CD4-positive, alpha-beta T cell (primary cell): ENCODE results near the gene SYNE1. TPM values are rescaled to one million over a fixed set of nuclear protein-coding genes. Genes with fewer than 3 reads are reported as not detected.
A peak's percentile ranks its signal among the peaks of the same experiment; 100 is the strongest.

Experiments
- ATAC-seq: fragments of 200-7000 bp; cut with Tn5 transposase; one replicate; pipeline ENCODE4 v1.10.0; 2022; ENCODE audit warnings: mild to moderate bottlenecking; ENCODE audit not compliant: poor library complexity
- CTCF ChIA-PET: fragments of 350-600 bp; sonication (Branson Sonifier 250); formaldehyde crosslinking; loops from one replicate; lab custom pipeline; 2021; ENCODE audit warnings: antibody characterized with exemption, inconsistent platforms; lab: Charles Lee
- POLR2A ChIA-PET: fragments of 350-600 bp; sonication (Branson Sonifier 250); formaldehyde crosslinking; loops from one replicate; lab custom pipeline; 2021; ENCODE audit warnings: antibody characterized with exemption, inconsistent platforms; lab: Charles Lee
- DNase-seq, 14 experiments: peaks; one replicate each; pipeline ENCODE4 v3.0.0-alpha.2; 2013 to 2020; ENCODE audit warnings: mixed read lengths in 2 of 14
- H3K27ac ChIP-seq, 2 donors: one replicate each; pipeline versions ENCODE4 v1.5.1 to v1.7.0; 2013; ENCODE audit warnings: low read length in 2 of 2, low read depth in 1 of 2, mild to moderate bottlenecking in 1 of 2
- H3K27me3 ChIP-seq, 2 experiments: 1 replicate in 1 of 2; 2 replicates in 1 of 2; pipeline versions ENCODE4 v1.6.1 to v1.7.0; 2013; ENCODE audit warnings: low read length in 2 of 2, control low read depth in 1 of 2, mild to moderate bottlenecking in 1 of 2, moderate library complexity in 1 of 2; ENCODE audit not compliant: insufficient read depth in 2 of 2, control insufficient read depth in 1 of 2
- H3K36me3 ChIP-seq: one replicate; pipeline ENCODE4 v1.6.1; 2013; ENCODE audit warnings: low read length, control low read depth; ENCODE audit not compliant: insufficient read depth
- H3K4me1 ChIP-seq: one replicate; pipeline ENCODE4 v1.6.1; 2013; ENCODE audit warnings: low read length, control low read depth; ENCODE audit not compliant: insufficient read depth
- H3K4me3 ChIP-seq: one replicate; pipeline ENCODE4 v1.5.1; 2013; ENCODE audit warnings: mild to moderate bottlenecking, low read length, moderate library complexity
- H3K9me3 ChIP-seq, 2 experiments: 1 replicate in 1 of 2; 2 replicates in 1 of 2; pipeline versions ENCODE4 v1.6.1 to v1.7.0; 2013; ENCODE audit warnings: low read length in 2 of 2, mild to moderate bottlenecking in 2 of 2, control low read depth in 1 of 2, moderate library complexity in 1 of 2; ENCODE audit not compliant: control insufficient read depth in 1 of 2, insufficient read depth in 1 of 2
- H3K27ac Mint-ChIP-seq: one replicate; pipeline ENCODE4 v1.8.0; 2020; ENCODE audit warnings: mixed read lengths
- H3K27me3 Mint-ChIP-seq: one replicate; pipeline ENCODE4 v1.8.0; 2021; ENCODE audit warnings: mixed read lengths
- H3K36me3 Mint-ChIP-seq: one replicate; pipeline ENCODE4 v1.8.0; 2021; ENCODE audit warnings: low read depth, mixed read lengths
- H3K4me1 Mint-ChIP-seq: one replicate; pipeline ENCODE4 v1.8.0; 2021; ENCODE audit warnings: low read depth, mixed read lengths
- H3K4me3 Mint-ChIP-seq: one replicate; pipeline ENCODE4 v1.8.0; 2020; ENCODE audit warnings: mild to moderate bottlenecking, mixed read lengths
- H3K9me3 Mint-ChIP-seq: one replicate; pipeline ENCODE4 v1.8.0; 2020; ENCODE audit warnings: mixed read lengths
- intact Hi-C, 2 experiments: fragments of 100-400 bp; cut with DNase I in 1 of 2; cut with micrococcal nuclease in 1 of 2; formaldehyde crosslinking; loops; one replicate each; pipeline versions ENCODE4 v1.15.1 to v1.9.0; 2023 to 2025; cut with DNase I, micrococcal nuclease
- total RNA-seq, 174 experiments: library from RNA in 2 of 174; stranded (reverse) in 2 of 174; gene quantifications; one replicate each; pipeline ENCODE4 v1.2.3 and lab custom pipeline; 2021 to 2026
- TF ChIP-seq, protein P1 (sequence below): fragments of 200-600 bp; IDR thresholded peaks from one replicate; pipeline ENCODE4 v1.8.0; 2022; ENCODE audit warnings: antibody characterized with exemption, mild to moderate bottlenecking

SYNE1 gene
- total RNA-seq, 2 experiments from 2014 or later, result 94.9 to 108 TPM

- Histone ChIP-seq H3K36me3 (peaks cover 79% of the 10 kb centered on the region), H3K27ac (no peak overlapping the region), H3K4me1 (peaks cover 17% of the 10 kb centered on the region), H3K27me3 (no peaks in the 10 kb centered on the region), H3K9me3 (no peaks in the 10 kb centered on the region), H3K4me3 (no peak overlapping the region)
- Mint-ChIP-seq H3K4me3 (no peak overlapping the region), H3K9me3 (no peaks in the 10 kb centered on the region), H3K36me3 (peaks cover 89% of the 10 kb centered on the region), H3K27me3 (no peaks in the 10 kb centered on the region), H3K4me1 (peaks cover 62% of the 10 kb centered on the region), H3K27ac (no peak overlapping the region)
- DNase-seq, result no peak
- POLR2A ChIA-PET, result interaction anchor here (1.5 to 3.5 kb wide), 3 partner anchors 14 to 18 kb away, joined by 5 to 13 read pairs (median 12); no protein-coding TSS in a partner anchor
- intact Hi-C loops, result loop anchor here in 1 of 2 experiments (5.0 kb wide), 1 partner anchor 35 kb away; no protein-coding TSS in a partner anchor
- TF ChIP-seq, protein P1, sequence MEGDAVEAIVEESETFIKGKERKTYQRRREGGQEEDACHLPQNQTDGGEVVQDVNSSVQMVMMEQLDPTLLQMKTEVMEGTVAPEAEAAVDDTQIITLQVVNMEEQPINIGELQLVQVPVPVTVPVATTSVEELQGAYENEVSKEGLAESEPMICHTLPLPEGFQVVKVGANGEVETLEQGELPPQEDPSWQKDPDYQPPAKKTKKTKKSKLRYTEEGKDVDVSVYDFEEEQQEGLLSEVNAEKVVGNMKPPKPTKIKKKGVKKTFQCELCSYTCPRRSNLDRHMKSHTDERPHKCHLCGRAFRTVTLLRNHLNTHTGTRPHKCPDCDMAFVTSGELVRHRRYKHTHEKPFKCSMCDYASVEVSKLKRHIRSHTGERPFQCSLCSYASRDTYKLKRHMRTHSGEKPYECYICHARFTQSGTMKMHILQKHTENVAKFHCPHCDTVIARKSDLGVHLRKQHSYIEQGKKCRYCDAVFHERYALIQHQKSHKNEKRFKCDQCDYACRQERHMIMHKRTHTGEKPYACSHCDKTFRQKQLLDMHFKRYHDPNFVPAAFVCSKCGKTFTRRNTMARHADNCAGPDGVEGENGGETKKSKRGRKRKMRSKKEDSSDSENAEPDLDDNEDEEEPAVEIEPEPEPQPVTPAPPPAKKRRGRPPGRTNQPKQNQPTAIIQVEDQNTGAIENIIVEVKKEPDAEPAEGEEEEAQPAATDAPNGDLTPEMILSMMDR, result no peak
- CTCF ChIA-PET, result no interaction called here
- no peak for ATAC-seq
Observed at GRCh38 chr6:152166897-152167296, 470.3 kb downstream of the SYNE1 start.

- Mint-ChIP-seq H3K36me3 (peaks cover 89% of the 10 kb centered on the region), H3K27ac (no peak overlapping the region)
- H3K36me3 ChIP-seq, result peaks cover 79% of the 10 kb centered on the region
Observed at GRCh38 chr6:152166497-152166896, 470.7 kb downstream of the SYNE1 start.

DNA sequence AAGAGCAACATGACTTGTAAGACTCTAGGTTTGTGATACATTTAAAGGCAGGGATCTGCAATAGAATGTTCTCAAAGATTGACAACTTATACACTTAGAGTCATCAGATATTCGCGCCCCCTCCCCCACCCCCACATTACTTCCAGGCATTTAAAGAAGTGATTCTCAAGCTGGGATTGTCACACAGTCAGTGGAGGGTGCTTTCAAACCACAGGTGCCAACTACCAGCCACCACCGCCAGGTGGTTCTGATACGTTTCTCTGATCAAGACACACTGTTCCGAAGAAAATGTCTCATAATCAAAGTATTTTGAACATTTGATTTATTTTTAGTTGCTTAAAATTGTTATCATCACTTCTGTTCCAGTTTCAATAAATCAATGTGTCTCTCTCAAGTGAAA lies 472.2 kb downstream of the SYNE1 start:
- Mint-ChIP-seq H3K9me3 (no peaks in the 10 kb centered on the region), H3K27ac (peak overlapping the region; percentile 47), H3K27me3 (no peaks in the 10 kb centered on the region), H3K4me1 (peaks cover 53% of the 10 kb centered on the region), H3K4me3 (no peak overlapping the region), H3K36me3 (peaks cover 85% of the 10 kb centered on the region)
- CTCF ChIA-PET, result interaction anchor here (0.5 to 0.7 kb wide), 2 partner anchors 55 to 771 kb away, joined by 3 read pairs; no protein-coding TSS in a partner anchor
- no peaks in the 10 kb centered on the region for H3K27me3 ChIP-seq
- H3K4me1 ChIP-seq, result peaks cover 5% of the 10 kb centered on the region
- no peak for DNase-seq
- ATAC-seq, result no peak
- TF ChIP-seq, protein P1, result no peak
- H3K36me3 ChIP-seq, result peaks cover 75% of the 10 kb centered on the region
- H3K4me3 ChIP-seq, result no peak overlapping the region
- POLR2A ChIA-PET, result interaction anchor here (1.3 to 3.5 kb wide), 3 partner anchors 12 to 20 kb away, joined by 6 to 13 read pairs (median 7); no protein-coding TSS in a partner anchor
- intact Hi-C loops, result loop anchor here in 1 of 2 experiments (5.0 kb wide), 1 partner anchor 37 kb away; no protein-coding TSS in a partner anchor
- no peak overlapping the region for H3K27ac ChIP-seq
- H3K9me3 ChIP-seq, result no peaks in the 10 kb centered on the region

More at GRCh38 chr6:152166497-152166896, 470.7 kb downstream of the SYNE1 start:
- Histone ChIP-seq H3K9me3 (no peaks in the 10 kb centered on the region), H3K27ac (no peak overlapping the region), H3K4me3 (no peak overlapping the region), H3K27me3 (no peaks in the 10 kb centered on the region), H3K4me1 (peaks cover 19% of the 10 kb centered on the region)
- H3K4me3 Mint-ChIP-seq, result no peak overlapping the region
- no peaks in the 10 kb centered on the region for H3K27me3 Mint-ChIP-seq
- H3K9me3 Mint-ChIP-seq, result no peaks in the 10 kb centered on the region
- no peak for DNase-seq
- POLR2A ChIA-PET, result interaction anchor here (2.1 to 3.5 kb wide), 2 partner anchors 13 to 18 kb away, joined by 7 to 13 read pairs; no protein-coding TSS in a partner anchor
- no peak for ATAC-seq
- CTCF ChIA-PET, result no interaction called here
- H3K4me1 Mint-ChIP-seq, result peaks cover 61% of the 10 kb centered on the region
- TF ChIP-seq, protein P1, result no peak
- intact Hi-C loops, result loop anchor here in 1 of 2 experiments (5.0 kb wide), 1 partner anchor 36 kb away; no protein-coding TSS in a partner anchor
